GM19035 (cell line): ENCODE measurements around the gene TSGA10IP.

Experiments
- ATAC-seq: cut with Tn5 transposase; IDR thresholded peaks from one replicate; pipeline ENCODE4 v1.9.1; 2021; ENCODE audit not compliant: unreplicated experiment

TSGA10IP gene

DNA sequence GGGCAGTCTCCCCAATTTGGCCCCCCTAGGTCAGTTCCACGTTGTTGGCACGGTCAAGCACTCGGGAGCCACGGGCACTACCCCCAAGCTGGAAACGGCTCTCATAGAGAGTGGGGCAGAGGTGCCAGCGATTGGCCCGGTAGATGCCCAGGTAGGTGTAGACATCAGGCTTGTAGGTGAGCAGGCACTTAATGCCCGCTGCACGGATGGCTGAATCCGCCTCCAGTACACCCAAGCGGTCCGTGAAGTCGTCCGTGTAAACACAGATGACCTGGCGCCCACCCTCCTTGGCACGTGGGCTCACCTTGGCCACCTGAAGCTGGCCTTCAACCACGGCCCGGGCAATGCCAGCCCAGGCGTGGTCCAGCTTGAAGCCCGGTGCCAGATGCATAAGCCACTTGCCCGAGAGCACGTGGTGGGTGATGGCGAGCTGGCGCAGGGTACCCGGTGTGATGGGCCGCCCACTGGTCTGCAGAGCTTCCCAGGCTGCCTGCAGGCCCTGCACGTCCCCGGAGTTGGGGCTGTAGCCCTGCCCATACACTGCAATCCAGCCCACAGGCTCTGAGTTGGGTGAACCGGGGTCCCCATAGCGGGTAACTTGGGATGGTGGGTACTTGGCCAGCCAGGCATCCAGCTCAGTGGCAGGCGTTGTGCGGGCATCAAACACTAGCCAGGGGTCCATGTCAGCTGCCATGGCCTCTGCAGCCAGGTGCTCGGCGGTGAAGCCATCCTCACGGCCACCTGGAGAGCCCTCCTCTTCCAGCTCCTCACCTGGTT, 27.7 kb upstream of the TSGA10IP start:
- ATAC-seq: no peak

DNA sequence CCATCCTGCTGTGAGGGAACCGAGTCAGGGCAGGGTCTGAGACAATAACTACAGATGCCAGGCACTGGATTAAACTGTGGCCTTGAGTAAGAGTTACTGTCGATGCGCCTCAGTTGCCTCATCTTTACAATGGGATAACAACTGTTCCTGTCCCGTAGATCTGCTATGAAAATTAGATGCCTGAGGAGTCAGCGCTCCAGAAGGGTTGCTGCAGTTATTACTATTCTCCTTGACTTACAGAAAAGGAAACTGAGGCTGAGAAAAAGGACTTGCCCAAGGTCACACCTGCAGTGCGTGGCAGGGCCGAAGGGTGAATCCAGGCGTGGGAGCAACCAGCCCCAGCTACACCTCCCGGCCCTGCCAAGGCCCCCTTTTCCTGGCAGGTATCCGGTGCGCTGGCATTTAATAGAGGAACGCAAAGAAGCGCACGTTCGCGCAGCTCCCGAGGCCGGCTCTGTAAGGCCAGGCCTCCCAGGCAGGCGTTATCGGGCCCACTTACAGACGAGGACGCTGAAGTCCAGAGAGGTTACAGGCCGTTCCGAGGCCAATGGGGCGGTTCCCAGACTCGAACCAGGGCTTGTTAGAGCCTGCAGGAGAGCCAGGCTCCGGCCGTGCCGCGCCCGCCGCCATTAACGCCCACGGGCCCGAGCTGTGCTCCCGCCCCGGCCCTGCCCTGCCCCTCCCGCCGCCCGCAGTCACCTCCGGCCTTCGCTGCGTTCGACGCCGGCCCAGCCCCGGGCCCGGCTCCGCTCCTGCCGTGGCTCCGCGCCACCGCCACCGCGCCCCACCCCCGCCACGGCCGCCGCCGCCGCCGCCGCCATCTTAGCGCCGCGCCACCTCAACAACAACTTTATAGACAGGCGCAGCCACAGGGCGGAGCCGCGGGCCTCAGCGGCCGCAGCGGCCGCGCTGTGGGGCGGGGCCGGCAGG, 26.8 kb upstream of the TSGA10IP start, which contains the start of gene C11orf68:
Gene C11orf68, minus strand, starts transcription at position 852 of the 930 bp plus-strand sequence. Its CDS starts 31 bp downstream, at position 821.
- peak; percentile 63 for ATAC-seq

DNA sequence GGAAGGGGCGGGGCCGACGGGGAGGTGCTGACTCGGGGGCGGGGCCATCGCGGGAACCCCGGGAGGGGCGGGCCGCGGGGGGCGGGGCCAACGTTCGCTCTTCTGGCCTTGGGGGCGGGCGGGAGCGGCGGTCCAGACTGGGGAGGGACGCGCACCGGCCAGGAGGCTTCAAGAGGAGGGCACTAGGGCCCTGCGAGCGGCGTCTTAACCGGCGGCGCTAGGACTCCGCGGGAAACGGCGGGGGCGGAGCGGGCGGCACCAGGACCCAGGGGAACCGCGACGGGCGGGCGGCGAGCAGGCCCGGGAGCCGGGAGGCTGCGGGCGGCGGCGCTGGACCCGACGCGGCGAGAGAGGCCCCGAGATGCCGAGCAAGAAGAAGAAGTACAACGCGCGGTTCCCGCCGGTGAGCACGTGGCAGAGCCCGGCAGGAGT, 26.1 kb upstream of the TSGA10IP start, which contains the start of gene DRAP1:
Gene DRAP1, plus strand, starts transcription at position 286 of the 432 bp plus-strand sequence. Its CDS starts 76 bp downstream, at position 362.
- ATAC-seq: peak; percentile 79

DNA sequence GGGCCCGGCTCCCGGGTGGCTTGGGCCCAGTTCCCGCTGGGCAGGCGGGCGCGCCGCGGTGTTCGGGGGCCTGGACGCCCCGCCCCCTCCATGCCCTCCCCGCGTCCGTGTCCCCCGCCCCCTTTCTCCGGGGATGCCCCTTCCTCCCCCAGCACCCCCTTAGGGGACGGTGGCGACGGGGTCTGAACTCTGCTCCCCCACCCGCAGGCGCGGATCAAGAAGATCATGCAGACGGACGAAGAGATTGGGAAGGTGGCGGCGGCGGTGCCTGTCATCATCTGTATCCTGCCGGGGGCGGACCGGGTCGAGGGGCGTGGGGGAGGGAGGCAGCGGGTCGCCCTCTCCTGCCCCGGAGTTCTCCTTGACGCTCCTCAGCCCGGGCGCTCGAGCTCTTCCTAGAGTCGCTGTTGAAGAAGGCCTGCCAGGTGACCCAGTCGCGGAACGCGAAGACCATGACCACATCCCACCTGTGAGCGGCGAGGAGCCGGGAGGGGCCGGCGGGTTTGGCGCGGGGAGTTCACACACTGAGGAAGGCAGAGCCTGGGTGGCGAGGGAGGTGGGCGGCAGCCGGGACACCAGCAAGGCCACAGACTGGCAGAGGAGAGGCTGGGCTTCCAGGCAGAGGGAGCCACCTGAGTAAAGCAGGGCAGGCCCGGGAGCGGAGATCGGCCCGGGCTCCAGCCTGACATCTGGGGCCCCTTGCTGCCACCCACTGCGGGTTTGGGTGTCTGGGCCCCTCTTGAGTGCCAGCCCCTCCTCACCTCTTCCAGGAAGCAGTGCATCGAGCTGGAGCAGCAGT, 25.5 kb upstream of the TSGA10IP start:
- ATAC-seq: peak; percentile 40

DNA sequence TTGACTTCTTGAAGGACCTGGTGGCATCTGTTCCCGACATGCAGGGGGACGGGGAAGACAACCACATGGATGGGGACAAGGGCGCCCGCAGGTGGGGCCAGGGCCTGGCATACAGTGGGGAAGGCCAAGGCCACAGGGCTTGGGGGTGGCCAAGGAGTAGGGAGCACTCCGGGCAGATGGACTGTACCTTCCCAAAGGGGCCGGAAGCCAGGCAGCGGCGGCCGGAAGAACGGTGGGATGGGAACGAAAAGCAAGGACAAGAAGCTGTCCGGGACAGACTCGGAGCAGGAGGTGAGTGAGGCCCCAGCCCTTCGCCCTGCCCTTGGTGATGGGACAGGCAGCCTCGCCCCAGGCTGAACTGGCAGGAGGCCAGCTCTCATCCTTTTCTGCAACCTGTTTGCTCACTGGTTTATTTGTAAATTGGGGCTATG, 24.9 kb upstream of the TSGA10IP start:
- ATAC-seq: no peak

GRCh38 chr11:65921033-65921555, 24.2 kb upstream of the TSGA10IP start:
- ATAC-seq: no peak

DNA sequence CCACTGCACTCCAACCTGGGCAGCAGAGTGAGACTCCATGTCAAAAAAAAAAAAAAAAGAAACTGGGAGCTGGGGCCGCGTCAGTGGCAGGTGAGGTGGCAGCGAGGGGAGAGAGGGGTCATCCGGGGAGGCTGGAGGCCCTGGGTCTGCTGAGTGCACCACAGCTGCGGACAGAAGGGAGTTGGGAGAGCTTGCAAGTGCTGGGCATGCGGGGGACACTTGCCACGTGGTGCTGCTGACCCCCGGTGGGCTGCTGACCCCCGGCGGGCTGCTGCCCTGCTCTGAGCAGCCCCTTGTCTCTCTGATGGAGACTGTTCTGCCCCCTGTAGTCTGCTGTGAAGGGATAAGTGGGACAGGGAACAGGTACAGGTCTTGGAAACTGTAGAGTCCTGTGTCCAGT, 23.4 kb upstream of the TSGA10IP start:
- no peak for ATAC-seq

DNA sequence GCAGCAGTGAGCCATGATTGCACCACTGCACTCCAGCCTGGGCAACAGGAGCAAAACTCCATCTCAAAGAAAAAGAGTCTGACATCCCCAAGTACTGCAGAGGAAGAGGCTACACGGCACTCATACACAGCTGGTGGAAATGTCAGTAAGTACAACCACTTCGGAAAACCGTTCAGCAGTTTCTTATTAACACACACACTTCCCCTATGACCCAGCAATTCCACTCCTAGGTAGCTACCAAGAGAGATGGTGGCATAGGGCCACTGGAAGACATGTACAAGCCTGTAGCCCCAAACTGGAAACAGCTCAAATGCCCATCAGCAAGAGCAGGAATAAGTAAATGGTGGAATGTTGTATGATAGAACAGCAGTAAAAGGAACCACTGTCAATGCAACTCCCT, 22.7 kb upstream of the TSGA10IP start:
- no peak for ATAC-seq

DNA sequence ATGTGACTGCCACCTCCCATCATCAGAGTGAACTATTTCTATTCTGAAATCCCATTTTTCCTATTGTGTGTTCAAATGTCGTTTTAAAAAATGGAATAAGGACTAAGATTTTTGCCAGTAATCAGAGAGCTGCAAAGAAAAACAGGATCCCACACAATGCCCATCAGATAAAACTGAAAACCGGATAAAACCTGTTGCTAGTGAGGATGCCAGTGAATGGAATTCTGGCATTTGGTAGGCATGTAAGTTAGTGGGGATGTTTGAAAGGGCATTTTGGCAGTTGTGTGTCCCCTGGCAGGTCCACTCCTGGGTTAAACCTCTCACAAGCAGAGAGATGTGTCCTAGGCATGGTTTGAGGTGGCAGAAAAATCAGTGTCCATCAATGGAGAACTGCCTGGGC, 19.9 kb upstream of the TSGA10IP start:
- ATAC-seq: no peak

DNA sequence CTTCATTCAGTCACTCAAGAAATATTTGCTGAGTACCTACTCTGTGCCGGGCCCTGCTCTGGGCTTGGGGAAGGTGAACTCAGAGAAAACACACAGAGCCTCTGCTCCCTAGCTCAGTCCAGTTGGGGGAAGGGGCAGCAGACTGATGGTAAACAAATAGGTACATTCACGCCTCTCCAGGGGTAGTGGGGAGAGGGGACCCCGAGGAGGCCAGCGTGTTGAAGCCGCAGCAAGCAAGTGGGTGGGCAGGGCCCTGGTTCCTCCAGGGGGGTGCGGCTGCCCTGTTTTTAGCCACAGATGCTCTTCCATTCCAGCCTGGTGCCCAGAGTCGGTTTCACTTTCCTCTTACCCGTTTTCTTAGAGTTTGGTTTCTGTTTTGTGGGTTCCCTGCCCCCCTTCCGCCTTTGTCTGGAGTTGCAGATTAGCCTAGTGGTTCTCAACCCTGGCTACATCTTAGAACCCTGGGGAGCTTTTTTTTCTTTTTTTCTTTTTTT, 17.3 kb upstream of the TSGA10IP start:
- ATAC-seq: no peak

GRCh38 chr11:65928667-65929066, 16.6 kb upstream of the TSGA10IP start:
- no peak for ATAC-seq

DNA sequence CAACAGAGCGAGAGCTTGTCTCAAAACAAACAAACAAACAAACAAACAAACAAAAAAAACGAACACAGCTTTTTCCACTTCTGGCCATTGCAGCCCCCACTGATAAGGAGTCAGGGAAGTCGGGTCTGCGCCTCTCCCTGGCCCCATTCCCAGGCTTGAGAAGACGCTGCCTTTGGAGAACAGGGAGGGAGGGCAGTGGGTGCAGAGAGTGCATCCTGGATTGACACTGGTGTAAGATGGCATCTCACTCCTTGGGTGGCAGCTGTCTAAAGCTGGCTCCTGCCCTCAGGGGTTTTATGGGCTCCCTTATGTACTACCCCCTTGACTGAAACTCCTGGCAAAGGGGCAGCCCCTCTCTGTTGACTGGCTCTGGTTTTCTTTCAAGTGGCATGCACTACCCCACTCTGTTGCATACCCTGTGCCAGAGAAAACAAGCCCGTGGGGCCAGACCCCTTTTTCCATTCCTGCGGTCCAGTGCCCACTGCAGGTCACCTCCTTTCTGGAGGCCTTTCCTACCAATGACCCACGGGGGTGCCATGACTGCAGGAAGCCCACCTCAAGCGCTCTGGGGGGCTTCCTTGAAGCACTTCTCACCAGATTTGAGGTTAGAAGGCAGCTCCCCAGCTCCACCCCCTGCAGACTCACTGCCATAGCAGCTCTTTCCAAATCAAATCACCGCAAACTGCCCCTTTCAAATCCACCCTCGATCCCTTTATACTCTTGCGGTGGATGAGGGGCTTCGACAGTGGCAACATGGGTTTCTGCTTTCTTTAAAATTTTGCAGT, 13.3 kb upstream of the TSGA10IP start:
- no peak for ATAC-seq

DNA sequence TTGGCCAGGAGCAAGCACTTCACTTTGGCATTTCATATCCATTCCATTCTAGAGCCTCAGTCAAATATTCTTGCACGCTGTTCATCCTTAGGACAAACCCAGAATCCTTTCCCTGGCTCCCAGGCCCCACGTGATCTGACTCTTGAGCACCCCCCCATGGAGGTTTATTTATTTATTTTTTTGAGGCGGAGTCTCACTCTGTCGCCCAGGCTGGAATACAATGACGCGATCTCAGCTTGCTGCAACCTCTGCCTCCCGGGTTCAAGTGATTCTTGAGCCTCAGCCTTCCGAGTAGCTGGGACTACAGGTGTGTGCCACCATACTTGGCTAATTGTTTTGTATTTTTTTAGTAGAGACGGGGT, 12.7 kb upstream of the TSGA10IP start:
- ATAC-seq: no peak

- no peak for ATAC-seq
Measured at GRCh38 chr11:65934014-65934413, 11.3 kb upstream of the TSGA10IP start.

DNA sequence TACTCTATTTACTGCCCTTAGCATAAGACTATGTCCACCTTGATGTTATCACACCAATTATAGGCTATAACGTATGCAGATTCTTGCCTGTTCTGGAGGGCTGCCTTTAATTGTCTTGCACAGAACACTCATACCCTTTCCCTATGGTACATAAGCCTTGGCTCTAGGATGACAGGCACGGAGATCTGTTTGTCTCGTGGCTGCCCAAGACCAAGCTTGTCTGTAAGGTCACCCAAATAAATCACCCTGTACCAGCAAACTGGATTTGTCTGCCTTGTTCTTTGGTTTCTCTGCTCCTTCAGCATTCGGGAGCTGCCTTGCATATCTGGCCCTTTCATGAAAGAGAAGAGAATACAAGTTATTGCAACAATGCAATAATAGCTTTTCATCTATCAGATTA, 7.5 kb upstream of the TSGA10IP start:
- no peak for ATAC-seq

GRCh38 chr11:65941720-65942310, 3.5 kb upstream of the TSGA10IP start:
- ATAC-seq: no peak

GRCh38 chr11:65942531-65942930, 2.7 kb upstream of the TSGA10IP start:
- ATAC-seq: no peak

- no peak for ATAC-seq
Measured at GRCh38 chr11:65944191-65944590, 1.1 kb upstream of the TSGA10IP start.

GRCh38 chr11:65944767-65945166, 513 bp upstream of the TSGA10IP start:
- no peak for ATAC-seq
